C4-2B (cell line): ENCODE results near the gene JAM2.

Experiments used
- CTCF ChIP-seq: fragments of 450-650 bp; conservative IDR thresholded peaks from 2 replicates; pipeline ENCODE4 v1.5.1; 2017; ENCODE audit warnings: mild to moderate bottlenecking
- ZFX ChIP-seq: fragments of 450-650 bp; IDR thresholded peaks from 2 replicates; pipeline ENCODE4 v1.6.1; 2017

GRCh38 chr21:25664491-25664931 is 25.5 kb downstream of the JAM2 start:
- TF ChIP-seq CTCF (no peak), ZFX (no peak)
